K562 (cell line): ENCODE measurements around the gene SNX10. TPM values are rescaled to one million over a fixed set of nuclear protein-coding genes. Genes with fewer than 3 reads are reported as not detected.

Experiments
- NR4A1 ChIP-seq, 2 experiments: fragments of 250-450 bp in 1 of 2; fragments of 450-650 bp in 1 of 2; sonication (Bioruptor Pico) in 1 of 2; IDR thresholded peaks; 2 replicates each; pipeline versions ENCODE4 v1.4.0 to v1.6.1; 2016 to 2020; ENCODE audit warnings: mild to moderate bottlenecking in 2 of 2, missing compliant biosample characterization in 1 of 2, missing genetic modification characterization in 1 of 2, moderate library complexity in 1 of 2
- RAD21 ChIP-seq, 2 experiments: fragments of 250-450 bp in 1 of 2; fragments of 450-650 bp in 1 of 2; sonication (Bioruptor Pico) in 1 of 2; formaldehyde crosslinking in 1 of 2; IDR thresholded peaks in 1 of 2; conservative IDR thresholded peaks in 1 of 2; 2 replicates each; pipeline versions ENCODE4 v1.4.0 to v1.8.0; 2020 to 2022; ENCODE audit warnings: mild to moderate bottlenecking in 2 of 2, moderate library complexity in 1 of 2
- SAFB ChIP-seq: fragments of 200-400 bp; formaldehyde crosslinking; IDR thresholded peaks from 2 replicates; pipeline ENCODE4 v1.6.1; 2017; ENCODE audit warnings: low read depth, low read length, borderline replicate concordance
- ZBTB33 ChIP-seq: sonication (generic); formaldehyde crosslinking; IDR thresholded peaks from 2 replicates; pipeline ENCODE4 v1.8.1; 2023; ENCODE audit warnings: mild to moderate bottlenecking, missing genetic modification reagents
- polyA plus RNA-seq, 8 experiments: library from polyadenylated mRNA; depleted of rRNA in 4 of 8; stranded (reverse) in 5 of 8; unstranded in 3 of 8; fragments of >200 nt; fragmentation: Nextera tagmentation in 2 of 8; fragmentation: Illumina TruSeq in 1 of 8; extraction: Ambion mirVana in 2 of 8; extraction: Trizol in 1 of 8; gene quantifications; 2 replicates each; pipeline versions ENCODE4 v1.2.1 to v1.2.3, GENCODE V29; 2011 to 2014; ENCODE audit warnings: inconsistent platforms in 1 of 8, missing spikeins in 1 of 8
- total RNA-seq, 7 experiments: library from RNA; depleted of rRNA in 6 of 7; stranded (reverse); fragments of >200 nt in 6 of 7; fragmentation: Illumina TruSeq in 2 of 7; extraction: Trizol in 2 of 7; gene quantifications; 2 replicates each; pipeline versions ENCODE4 v1.2.1 to v1.2.3, GENCODE V29; 2011 to 2021; ENCODE audit warnings: low replicate concordance in 1 of 7
- TF ChIP-seq, protein P1 (sequence below): fragments of 450-650 bp; IDR thresholded peaks from 2 replicates; pipeline ENCODE4 v1.6.1; 2016; ENCODE audit warnings: mild to moderate bottlenecking, moderate library complexity
- TF ChIP-seq, protein P2 (sequence below), 2 experiments: IDR thresholded peaks; 2 replicates each; pipeline ENCODE4 v1.6.1; 2011; ENCODE audit warnings: borderline replicate concordance in 1 of 2, control low read depth in 1 of 2, low read depth in 1 of 2, low read length in 1 of 2, mild to moderate bottlenecking in 1 of 2, mixed read lengths in 1 of 2, moderate library complexity in 1 of 2; ENCODE audit not compliant: insufficient read depth in 1 of 2, insufficient read length in 1 of 2, poor library complexity in 1 of 2, severe bottlenecking in 1 of 2; ENCODE audit errors: extremely low read depth in 1 of 2

SNX10 gene
- total and polyA plus RNA-seq, 9 of the 15 experiments (the other 6 are each of a cell fraction or from before 2014, with no cell fraction given), result 6.9 to 16.5 (median 11.5) TPM

- TF ChIP-seq, protein P1, sequence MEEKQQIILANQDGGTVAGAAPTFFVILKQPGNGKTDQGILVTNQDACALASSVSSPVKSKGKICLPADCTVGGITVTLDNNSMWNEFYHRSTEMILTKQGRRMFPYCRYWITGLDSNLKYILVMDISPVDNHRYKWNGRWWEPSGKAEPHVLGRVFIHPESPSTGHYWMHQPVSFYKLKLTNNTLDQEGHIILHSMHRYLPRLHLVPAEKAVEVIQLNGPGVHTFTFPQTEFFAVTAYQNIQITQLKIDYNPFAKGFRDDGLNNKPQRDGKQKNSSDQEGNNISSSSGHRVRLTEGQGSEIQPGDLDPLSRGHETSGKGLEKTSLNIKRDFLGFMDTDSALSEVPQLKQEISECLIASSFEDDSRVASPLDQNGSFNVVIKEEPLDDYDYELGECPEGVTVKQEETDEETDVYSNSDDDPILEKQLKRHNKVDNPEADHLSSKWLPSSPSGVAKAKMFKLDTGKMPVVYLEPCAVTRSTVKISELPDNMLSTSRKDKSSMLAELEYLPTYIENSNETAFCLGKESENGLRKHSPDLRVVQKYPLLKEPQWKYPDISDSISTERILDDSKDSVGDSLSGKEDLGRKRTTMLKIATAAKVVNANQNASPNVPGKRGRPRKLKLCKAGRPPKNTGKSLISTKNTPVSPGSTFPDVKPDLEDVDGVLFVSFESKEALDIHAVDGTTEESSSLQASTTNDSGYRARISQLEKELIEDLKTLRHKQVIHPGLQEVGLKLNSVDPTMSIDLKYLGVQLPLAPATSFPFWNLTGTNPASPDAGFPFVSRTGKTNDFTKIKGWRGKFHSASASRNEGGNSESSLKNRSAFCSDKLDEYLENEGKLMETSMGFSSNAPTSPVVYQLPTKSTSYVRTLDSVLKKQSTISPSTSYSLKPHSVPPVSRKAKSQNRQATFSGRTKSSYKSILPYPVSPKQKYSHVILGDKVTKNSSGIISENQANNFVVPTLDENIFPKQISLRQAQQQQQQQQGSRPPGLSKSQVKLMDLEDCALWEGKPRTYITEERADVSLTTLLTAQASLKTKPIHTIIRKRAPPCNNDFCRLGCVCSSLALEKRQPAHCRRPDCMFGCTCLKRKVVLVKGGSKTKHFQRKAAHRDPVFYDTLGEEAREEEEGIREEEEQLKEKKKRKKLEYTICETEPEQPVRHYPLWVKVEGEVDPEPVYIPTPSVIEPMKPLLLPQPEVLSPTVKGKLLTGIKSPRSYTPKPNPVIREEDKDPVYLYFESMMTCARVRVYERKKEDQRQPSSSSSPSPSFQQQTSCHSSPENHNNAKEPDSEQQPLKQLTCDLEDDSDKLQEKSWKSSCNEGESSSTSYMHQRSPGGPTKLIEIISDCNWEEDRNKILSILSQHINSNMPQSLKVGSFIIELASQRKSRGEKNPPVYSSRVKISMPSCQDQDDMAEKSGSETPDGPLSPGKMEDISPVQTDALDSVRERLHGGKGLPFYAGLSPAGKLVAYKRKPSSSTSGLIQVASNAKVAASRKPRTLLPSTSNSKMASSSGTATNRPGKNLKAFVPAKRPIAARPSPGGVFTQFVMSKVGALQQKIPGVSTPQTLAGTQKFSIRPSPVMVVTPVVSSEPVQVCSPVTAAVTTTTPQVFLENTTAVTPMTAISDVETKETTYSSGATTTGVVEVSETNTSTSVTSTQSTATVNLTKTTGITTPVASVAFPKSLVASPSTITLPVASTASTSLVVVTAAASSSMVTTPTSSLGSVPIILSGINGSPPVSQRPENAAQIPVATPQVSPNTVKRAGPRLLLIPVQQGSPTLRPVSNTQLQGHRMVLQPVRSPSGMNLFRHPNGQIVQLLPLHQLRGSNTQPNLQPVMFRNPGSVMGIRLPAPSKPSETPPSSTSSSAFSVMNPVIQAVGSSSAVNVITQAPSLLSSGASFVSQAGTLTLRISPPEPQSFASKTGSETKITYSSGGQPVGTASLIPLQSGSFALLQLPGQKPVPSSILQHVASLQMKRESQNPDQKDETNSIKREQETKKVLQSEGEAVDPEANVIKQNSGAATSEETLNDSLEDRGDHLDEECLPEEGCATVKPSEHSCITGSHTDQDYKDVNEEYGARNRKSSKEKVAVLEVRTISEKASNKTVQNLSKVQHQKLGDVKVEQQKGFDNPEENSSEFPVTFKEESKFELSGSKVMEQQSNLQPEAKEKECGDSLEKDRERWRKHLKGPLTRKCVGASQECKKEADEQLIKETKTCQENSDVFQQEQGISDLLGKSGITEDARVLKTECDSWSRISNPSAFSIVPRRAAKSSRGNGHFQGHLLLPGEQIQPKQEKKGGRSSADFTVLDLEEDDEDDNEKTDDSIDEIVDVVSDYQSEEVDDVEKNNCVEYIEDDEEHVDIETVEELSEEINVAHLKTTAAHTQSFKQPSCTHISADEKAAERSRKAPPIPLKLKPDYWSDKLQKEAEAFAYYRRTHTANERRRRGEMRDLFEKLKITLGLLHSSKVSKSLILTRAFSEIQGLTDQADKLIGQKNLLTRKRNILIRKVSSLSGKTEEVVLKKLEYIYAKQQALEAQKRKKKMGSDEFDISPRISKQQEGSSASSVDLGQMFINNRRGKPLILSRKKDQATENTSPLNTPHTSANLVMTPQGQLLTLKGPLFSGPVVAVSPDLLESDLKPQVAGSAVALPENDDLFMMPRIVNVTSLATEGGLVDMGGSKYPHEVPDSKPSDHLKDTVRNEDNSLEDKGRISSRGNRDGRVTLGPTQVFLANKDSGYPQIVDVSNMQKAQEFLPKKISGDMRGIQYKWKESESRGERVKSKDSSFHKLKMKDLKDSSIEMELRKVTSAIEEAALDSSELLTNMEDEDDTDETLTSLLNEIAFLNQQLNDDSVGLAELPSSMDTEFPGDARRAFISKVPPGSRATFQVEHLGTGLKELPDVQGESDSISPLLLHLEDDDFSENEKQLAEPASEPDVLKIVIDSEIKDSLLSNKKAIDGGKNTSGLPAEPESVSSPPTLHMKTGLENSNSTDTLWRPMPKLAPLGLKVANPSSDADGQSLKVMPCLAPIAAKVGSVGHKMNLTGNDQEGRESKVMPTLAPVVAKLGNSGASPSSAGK, result peak; percentile 83
- TF ChIP-seq RAD21 (CRISPR knock-in tag; conservative IDR thresholded peaks at IDR 0.05 in 1 of 2, IDR thresholded peaks at IDR 0.05 in 1 of 2) (peak in 1 of 2 experiments; percentile 11; a peak in 1 of 4 replicates), ZBTB33 (peak; percentile 91), NR4A1 (CRISPR knock-in tag; IDR thresholded peaks at IDR 0.05) (no peak), NR4A1 (tag; IDR thresholded peaks at IDR 0.05) (peak; percentile 34; the same call in 1 of the 2 replicates), SAFB (peak; percentile 99)
- TF ChIP-seq, protein P2, sequence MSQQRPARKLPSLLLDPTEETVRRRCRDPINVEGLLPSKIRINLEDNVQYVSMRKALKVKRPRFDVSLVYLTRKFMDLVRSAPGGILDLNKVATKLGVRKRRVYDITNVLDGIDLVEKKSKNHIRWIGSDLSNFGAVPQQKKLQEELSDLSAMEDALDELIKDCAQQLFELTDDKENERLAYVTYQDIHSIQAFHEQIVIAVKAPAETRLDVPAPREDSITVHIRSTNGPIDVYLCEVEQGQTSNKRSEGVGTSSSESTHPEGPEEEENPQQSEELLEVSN (IDR thresholded peaks at IDR 0.05; ENCODE audit: borderline replicate concordance in 1 of 2, extremely low read depth in 1 of 2, insufficient read depth in 1 of 2, insufficient read length in 1 of 2, low read depth in 1 of 2, low read length in 1 of 2, poor library complexity in 1 of 2, severe bottlenecking in 1 of 2), result peak; percentile 38 to 71
Observed at GRCh38 chr7:26397796-26398426, 106.2 kb downstream of the SNX10 start (continued).
